ENCODE measurements around the gene SELP. TPM values are rescaled to one million over a fixed set of nuclear protein-coding genes. Genes with fewer than 3 reads are reported as not detected.
"Not testable (repeated sequence)": the region's sequence is repeated elsewhere in the genome, so short reads cannot be mapped to it uniquely, and the experiment has no call there.

SELP gene
- total RNA-seq: 61.5 TPM
- long read RNA-seq, transcript SELP-201 (17 exons, 3,142 nt): major isoform, 38 of 157 reads
- long read RNA-seq, partial matches to known transcripts: 16 of 157 reads
- long read RNA-seq, other reads (novel, unspliced or antisense): 103 of 157 reads

GRCh38 chr1:169630006-169630405 is at the start of gene SELP:
TSS of gene SELP (minus strand) at chr1:169630124. CDS start at chr1:169630074, 50 bp downstream.
- Histone ChIP-seq H3K27me3 (no peaks in the 10 kb centered on the region), H3K9me3 (peaks cover 7% of the 10 kb centered on the region), H3K36me3 (no peaks in the 10 kb centered on the region), H3K4me1 (no peaks in the 10 kb centered on the region), H3K4me3 (peak within 1 kb of the TSS; percentile 24), H3K27ac (peak within 1 kb of the TSS; percentile 26)
- intact Hi-C loops (cut with DNase I): no loop called here
- no peak for TF ChIP-seq CTCF (IDR thresholded peaks at IDR 0.05)
- DNase-seq: no peak
- peak; percentile 19 for ATAC-seq

- Histone ChIP-seq H3K9me3 (no peaks in the 10 kb centered on the region), H3K4me1 (no peaks in the 10 kb centered on the region), H3K4me3 (no peak overlapping the region), H3K27ac (no peak overlapping the region), H3K27me3 (no peaks in the 10 kb centered on the region), H3K36me3 (no peaks in the 10 kb centered on the region)
- DNase-seq (no peak), ATAC-seq (no peak)
- intact Hi-C loops (cut with DNase I): no loop called here
- TF ChIP-seq CTCF (IDR thresholded peaks at IDR 0.05): no peak
These were observed 49.8 kb upstream of the SELP start for GRCh38 chr1:169679692-169680091.

GRCh38 chr1:169676001-169676400 is 46.1 kb upstream of the SELP start:
- H3K9me3 ChIP-seq: no peaks in the 10 kb centered on the region
- DNase-seq (no peak), ATAC-seq (peak; percentile 22)
- H3K4me1 ChIP-seq: no peaks in the 10 kb centered on the region
- H3K27me3 ChIP-seq: no peaks in the 10 kb centered on the region
- intact Hi-C loops (cut with DNase I): no loop called here
- H3K27ac ChIP-seq: no peak overlapping the region
- no peaks in the 10 kb centered on the region for H3K36me3 ChIP-seq
- no peak for TF ChIP-seq CTCF (IDR thresholded peaks at IDR 0.05)
- H3K4me3 ChIP-seq: no peak overlapping the region

- intact Hi-C loops (cut with DNase I): no loop called here
- Histone ChIP-seq H3K36me3 (no peaks in the 10 kb centered on the region), H3K27me3 (no peaks in the 10 kb centered on the region), H3K9me3 (no peaks in the 10 kb centered on the region), H3K4me1 (no peaks in the 10 kb centered on the region), H3K27ac (no peak overlapping the region), H3K4me3 (no peak overlapping the region)
- TF ChIP-seq CTCF (IDR thresholded peaks at IDR 0.05): no peak
- DNase-seq: no peak
- no peak for ATAC-seq
These were observed 40.9 kb upstream of the SELP start for GRCh38 chr1:169670836-169671235.

- H3K4me1 ChIP-seq; H3K27ac ChIP-seq; H3K4me3 ChIP-seq; DNase-seq; ATAC-seq; intact Hi-C loops (cut with DNase I); H3K27me3 ChIP-seq; H3K36me3 ChIP-seq; H3K9me3 ChIP-seq: not testable (repeated sequence)
These were observed 40.3 kb upstream of the SELP start for GRCh38 chr1:169670244-169670643.

GRCh38 chr1:169667699-169668596 is 38.0 kb upstream of the SELP start:
- not testable (repeated sequence) for H3K27me3 ChIP-seq

GRCh38 chr1:169667227-169667639 is 37.3 kb upstream of the SELP start:
- ATAC-seq; H3K27me3 ChIP-seq; H3K36me3 ChIP-seq; H3K9me3 ChIP-seq; H3K4me1 ChIP-seq; H3K27ac ChIP-seq; H3K4me3 ChIP-seq; intact Hi-C loops (cut with DNase I); DNase-seq: not testable (repeated sequence)

More at GRCh38 chr1:169667699-169668596, 38.0 kb upstream of the SELP start:
- H3K4me3 ChIP-seq; H3K36me3 ChIP-seq; H3K27ac ChIP-seq; H3K4me1 ChIP-seq; intact Hi-C loops (cut with DNase I); DNase-seq; ATAC-seq; H3K9me3 ChIP-seq: not testable (repeated sequence)

GRCh38 chr1:169662680-169663079 is 32.8 kb upstream of the SELP start:
- H3K9me3 ChIP-seq; intact Hi-C loops (cut with DNase I); H3K4me3 ChIP-seq; H3K4me1 ChIP-seq; H3K36me3 ChIP-seq; ATAC-seq; H3K27me3 ChIP-seq; DNase-seq; H3K27ac ChIP-seq: not testable (repeated sequence)

- H3K4me1 ChIP-seq; H3K36me3 ChIP-seq; H3K27me3 ChIP-seq; ATAC-seq; H3K27ac ChIP-seq; DNase-seq; intact Hi-C loops (cut with DNase I); H3K9me3 ChIP-seq; H3K4me3 ChIP-seq: not testable (repeated sequence)
These were observed 31.1 kb upstream of the SELP start for GRCh38 chr1:169661066-169661465.

GRCh38 chr1:169658777-169659176 is 28.9 kb upstream of the SELP start:
- H3K4me1 ChIP-seq; intact Hi-C loops (cut with DNase I); ATAC-seq: not testable (repeated sequence)

More at GRCh38 chr1:169658777-169659176, 28.9 kb upstream of the SELP start:
- DNase-seq, H3K27me3 ChIP-seq, H3K36me3 ChIP-seq, H3K4me3 ChIP-seq, H3K27ac ChIP-seq, H3K9me3 ChIP-seq: not testable (repeated sequence)
